Thyroid gland (tissue), 4 donors: ENCODE data around the gene KRT9.

Experiments
- POLR2A ChIP-seq, 2 donors: fragments of 450-650 bp; IDR thresholded peaks; one replicate each; pipeline ENCODE4 v1.6.1; 2017; ENCODE audit warnings: antibody characterized with exemption in 2 of 2, mild to moderate bottlenecking in 2 of 2, moderate library complexity in 1 of 2
- TF ChIP-seq, protein P1 (sequence below), 6 experiments: fragments of 200-600 bp in 3 of 6; fragments of 450-650 bp in 3 of 6; sonication (generic) in 3 of 6; IDR thresholded peaks; one replicate each; pipeline ENCODE4 v1.5.1; 2016 to 2019; ENCODE audit warnings: antibody characterized with exemption in 6 of 6, mild to moderate bottlenecking in 2 of 6, inconsistent platforms in 1 of 6, moderate library complexity in 1 of 6

DNA sequence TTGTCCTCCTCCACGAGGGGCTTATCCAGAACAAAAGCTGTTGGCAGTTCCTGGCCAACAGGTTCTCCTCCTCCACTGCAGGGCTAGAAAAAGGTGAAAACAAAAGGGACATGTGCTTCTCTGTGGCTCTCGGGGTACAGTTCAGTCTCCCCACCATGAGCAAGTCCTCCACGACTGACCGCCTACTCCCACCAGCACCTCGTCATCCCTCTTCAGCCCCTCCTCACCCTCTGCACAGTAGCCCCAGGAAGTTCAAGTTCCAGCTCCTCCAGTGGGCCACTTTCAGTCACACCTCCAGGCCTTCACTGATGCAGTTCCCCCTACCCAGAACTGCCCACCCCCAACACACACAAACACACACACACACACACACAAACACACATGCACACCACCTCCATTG is 19.4 kb downstream of the KRT9 start:
- TF ChIP-seq, protein P1, sequence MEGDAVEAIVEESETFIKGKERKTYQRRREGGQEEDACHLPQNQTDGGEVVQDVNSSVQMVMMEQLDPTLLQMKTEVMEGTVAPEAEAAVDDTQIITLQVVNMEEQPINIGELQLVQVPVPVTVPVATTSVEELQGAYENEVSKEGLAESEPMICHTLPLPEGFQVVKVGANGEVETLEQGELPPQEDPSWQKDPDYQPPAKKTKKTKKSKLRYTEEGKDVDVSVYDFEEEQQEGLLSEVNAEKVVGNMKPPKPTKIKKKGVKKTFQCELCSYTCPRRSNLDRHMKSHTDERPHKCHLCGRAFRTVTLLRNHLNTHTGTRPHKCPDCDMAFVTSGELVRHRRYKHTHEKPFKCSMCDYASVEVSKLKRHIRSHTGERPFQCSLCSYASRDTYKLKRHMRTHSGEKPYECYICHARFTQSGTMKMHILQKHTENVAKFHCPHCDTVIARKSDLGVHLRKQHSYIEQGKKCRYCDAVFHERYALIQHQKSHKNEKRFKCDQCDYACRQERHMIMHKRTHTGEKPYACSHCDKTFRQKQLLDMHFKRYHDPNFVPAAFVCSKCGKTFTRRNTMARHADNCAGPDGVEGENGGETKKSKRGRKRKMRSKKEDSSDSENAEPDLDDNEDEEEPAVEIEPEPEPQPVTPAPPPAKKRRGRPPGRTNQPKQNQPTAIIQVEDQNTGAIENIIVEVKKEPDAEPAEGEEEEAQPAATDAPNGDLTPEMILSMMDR (IDR thresholded peaks at IDR 0.05): no peak
- no peak for TF ChIP-seq POLR2A (IDR thresholded peaks at IDR 0.05)
